Loucy (cell line): Measurements from ENCODE around the gene BEST1.

ENCODE experiments used
- H2AFZ ChIP-seq: fragments of 200-600 bp; sonication (generic); 2 replicates; pipeline ENCODE4 v1.6.0; 2016; ENCODE audit warnings: antibody characterized with exemption, mild to moderate bottlenecking, low read length, moderate library complexity
- H3F3A ChIP-seq: fragments of 200-600 bp; 2 replicates; pipeline ENCODE4 v1.6.0; 2016; ENCODE audit warnings: antibody characterized with exemption, low read depth, mild to moderate bottlenecking
- H3K27me3 ChIP-seq: fragments of 200-600 bp; sonication (generic); 2 replicates; pipeline ENCODE4 v1.6.1; 2014; ENCODE audit warnings: low read length, mild to moderate bottlenecking; ENCODE audit not compliant: insufficient read depth, poor library complexity, severe bottlenecking
- H3K36me3 ChIP-seq: fragments of 200-600 bp; sonication (generic); 2 replicates; pipeline ENCODE4 v1.6.1; 2016; ENCODE audit warnings: low read length; ENCODE audit not compliant: insufficient read depth
- H3K4me1 ChIP-seq: fragments of 200-600 bp; sonication (generic); 2 replicates; pipeline ENCODE4 v1.5.1; 2014; ENCODE audit warnings: low read length, mild to moderate bottlenecking; ENCODE audit not compliant: insufficient read depth, poor library complexity, severe bottlenecking
- H3K4me2 ChIP-seq: fragments of 200-600 bp; sonication (generic); 2 replicates; pipeline ENCODE4 v1.6.0; 2014; ENCODE audit warnings: antibody characterized with exemption, low read length, low read depth, mild to moderate bottlenecking; ENCODE audit not compliant: poor library complexity, severe bottlenecking
- H3K4me3 ChIP-seq: fragments of 200-600 bp; sonication (generic); 2 replicates; pipeline ENCODE4 v1.5.1; 2014; ENCODE audit warnings: low read length, mild to moderate bottlenecking, mixed read lengths; ENCODE audit not compliant: poor library complexity, severe bottlenecking
- H3K79me2 ChIP-seq: fragments of 200-600 bp; sonication (generic); 2 replicates; pipeline ENCODE4 v1.6.1; 2014; ENCODE audit warnings: low read length; ENCODE audit not compliant: insufficient read depth
- H3K9ac ChIP-seq: fragments of 200-600 bp; sonication (generic); 2 replicates; pipeline ENCODE4 v1.6.0; 2014; ENCODE audit warnings: mild to moderate bottlenecking, low read depth, low read length, moderate library complexity; ENCODE audit not compliant: poor library complexity, severe bottlenecking
- H3K9me2 ChIP-seq: fragments of 200-600 bp; sonication (generic); replicated peaks from 2 replicates; pipeline ENCODE4 v1.6.1; 2016; ENCODE audit warnings: low read depth, low read length, mixed read lengths
- H3K9me3 ChIP-seq: fragments of 200-600 bp; sonication (generic); 2 replicates; pipeline ENCODE4 v1.6.1; 2014; ENCODE audit warnings: mild to moderate bottlenecking, antibody characterized with exemption, low read length, low read depth; ENCODE audit not compliant: insufficient read depth
- H4K20me1 ChIP-seq: fragments of 200-600 bp; sonication (generic); 2 replicates; pipeline ENCODE4 v1.6.0; 2014; ENCODE audit warnings: antibody characterized with exemption, low read length, mild to moderate bottlenecking; ENCODE audit not compliant: insufficient read depth, poor library complexity, severe bottlenecking
- CTCF ChIP-seq: fragments of 200-600 bp; sonication (generic); conservative IDR thresholded peaks from 2 replicates; pipeline ENCODE4 v1.5.1; 2014; ENCODE audit warnings: mild to moderate bottlenecking, antibody characterized with exemption, low read length
- EZH2phosphoT487 ChIP-seq: fragments of 200-600 bp; IDR thresholded peaks from 2 replicates; pipeline ENCODE4 v1.6.1; 2018; ENCODE audit warnings: antibody characterized with exemption, mild to moderate bottlenecking, moderate library complexity, borderline replicate concordance

BEST1 gene

GRCh38 chr11:61966734-61967115 is 16.6 kb downstream of the BEST1 start:
- no peak overlapping the region for H2AFZ ChIP-seq
- H3K9ac ChIP-seq, result peak overlapping the region; percentile 100
- H3K4me1 ChIP-seq, result peaks cover 55% of the 10 kb centered on the region
- no peaks in the 10 kb centered on the region for H3K9me2 ChIP-seq
- H3K79me2 ChIP-seq, result peaks cover 57% of the 10 kb centered on the region
- TF ChIP-seq CTCF (no peak), EZH2phosphoT487 (no peak)
- peaks cover 37% of the 10 kb centered on the region for H4K20me1 ChIP-seq
- H3K36me3 ChIP-seq, result peaks cover 21% of the 10 kb centered on the region; the same call in 1 of the 2 replicates
- H3K9me3 ChIP-seq, result no peaks in the 10 kb centered on the region
- H3K27me3 ChIP-seq, result peaks cover 6% of the 10 kb centered on the region
- peak overlapping the region; percentile 99 for H3K4me2 ChIP-seq
- H3K4me3 ChIP-seq, result peak overlapping the region; percentile 98
- peaks cover 11% of the 10 kb centered on the region; the same call in 1 of the 2 replicates for H3F3A ChIP-seq

DNA sequence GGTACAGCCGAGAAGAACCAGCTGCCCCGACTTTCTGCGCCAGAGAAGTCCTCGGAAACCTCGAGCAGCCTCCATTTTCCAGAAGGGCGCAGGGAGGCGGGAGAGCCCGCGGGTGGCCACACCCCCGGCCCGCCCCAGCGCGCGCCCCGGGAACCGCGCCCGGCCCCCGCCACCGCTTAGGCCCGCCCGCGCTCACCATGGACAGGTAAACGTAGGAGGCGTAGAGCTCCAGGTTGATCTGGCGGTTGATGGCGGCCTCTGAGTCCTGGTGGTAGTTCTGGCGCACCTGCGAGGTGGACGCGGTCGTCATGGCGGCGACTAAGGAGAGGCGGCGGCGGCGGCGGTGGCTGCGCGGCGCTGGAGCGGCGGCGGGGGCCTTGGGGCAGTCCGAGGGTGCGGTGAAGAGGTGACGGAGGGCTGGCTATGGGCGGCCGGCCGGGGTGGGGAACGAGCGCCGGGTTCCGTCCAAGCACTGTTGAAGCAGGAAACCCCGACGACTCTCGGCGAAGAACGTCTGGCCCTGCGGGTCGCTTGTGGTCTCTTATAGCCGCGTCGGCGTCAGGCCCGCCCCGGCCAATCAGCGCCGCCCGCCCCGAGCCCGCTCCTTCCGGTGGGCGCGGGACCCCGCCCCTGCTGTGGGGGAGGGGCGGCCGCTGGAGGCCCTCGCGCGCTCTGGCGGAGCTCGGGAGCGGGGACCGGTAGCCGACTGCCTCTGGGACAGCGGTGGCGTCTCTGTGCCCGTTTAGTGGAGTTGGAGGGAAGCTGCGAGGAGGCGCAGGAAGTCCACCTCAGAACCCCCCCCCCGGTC is 17.2 kb downstream of the BEST1 start, which contains the start of gene FTH1:
Gene FTH1, minus strand, starts transcription at position 519 of the 808 bp plus-strand sequence. Its CDS starts 209 bp downstream, at position 310.
- Histone ChIP-seq H2AFZ (peak within 1 kb of the TSS; percentile 71), H3K9ac (peak within 1 kb of the TSS; percentile 100), H3F3A (peaks cover 11% of the 10 kb centered on the region; the same call in 1 of the 2 replicates), H3K4me1 (peaks cover 60% of the 10 kb centered on the region), H3K4me3 (peak within 1 kb of the TSS; percentile 98), H4K20me1 (peaks cover 37% of the 10 kb centered on the region), H3K9me3 (no peaks in the 10 kb centered on the region), H3K79me2 (peaks cover 57% of the 10 kb centered on the region), H3K4me2 (peak within 1 kb of the TSS; percentile 99), H3K9me2 (no peaks in the 10 kb centered on the region), H3K27me3 (peaks cover 6% of the 10 kb centered on the region), H3K36me3 (peaks cover 21% of the 10 kb centered on the region; the same call in 1 of the 2 replicates)
- no peak for TF ChIP-seq EZH2phosphoT487
- TF ChIP-seq CTCF, result no peak

DNA sequence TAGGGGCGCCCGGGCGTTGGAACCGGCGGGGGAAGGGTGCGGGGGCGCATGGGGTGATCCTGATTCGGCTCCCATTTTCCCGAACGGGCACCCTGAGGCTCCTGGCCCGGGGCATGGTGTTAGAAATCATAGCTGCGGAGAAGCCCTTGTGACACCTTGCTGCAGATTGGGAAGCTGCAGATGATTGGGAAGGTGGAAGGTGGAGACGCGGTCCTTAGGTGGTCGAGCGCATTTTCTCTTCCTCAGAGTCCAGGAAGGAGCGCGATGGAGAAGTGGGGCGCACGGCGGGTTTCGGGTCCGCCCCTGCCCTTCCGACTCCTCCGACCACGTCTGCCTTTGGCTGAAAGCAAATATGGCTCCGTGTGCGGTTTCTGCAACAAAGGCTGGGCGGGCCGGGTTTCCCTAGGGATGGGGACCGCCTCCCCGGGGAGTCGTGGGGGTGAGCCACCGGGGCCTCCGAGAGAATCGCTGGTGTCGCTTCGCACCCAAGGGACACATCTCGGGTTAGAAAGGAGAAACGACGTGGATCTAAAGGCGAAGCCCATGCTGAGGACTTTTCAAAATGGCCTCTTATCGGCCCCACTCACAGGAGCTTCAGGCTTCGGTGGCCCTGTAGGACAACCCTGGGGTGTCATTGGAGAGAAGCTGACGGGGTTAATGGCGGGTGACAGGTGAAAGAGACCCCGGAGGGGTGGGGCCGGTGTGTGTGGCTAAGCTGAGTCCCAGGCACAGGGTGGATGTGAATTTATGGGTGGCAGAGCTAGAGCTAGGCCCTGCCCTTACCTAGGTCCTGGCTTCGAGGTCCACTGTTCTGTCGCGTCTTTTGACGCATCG is 18.0 kb downstream of the BEST1 start:
- Histone ChIP-seq H3K36me3 (peaks cover 21% of the 10 kb centered on the region; the same call in 1 of the 2 replicates), H3K79me2 (peaks cover 57% of the 10 kb centered on the region), H3K4me1 (peaks cover 68% of the 10 kb centered on the region), H2AFZ (peak overlapping the region; percentile 71), H3K9ac (peak overlapping the region; percentile 100), H3K27me3 (peaks cover 6% of the 10 kb centered on the region), H3K4me3 (peak overlapping the region; percentile 98), H4K20me1 (peaks cover 37% of the 10 kb centered on the region), H3F3A (peaks cover 11% of the 10 kb centered on the region; the same call in 1 of the 2 replicates), H3K4me2 (peak overlapping the region; percentile 90), H3K9me2 (no peaks in the 10 kb centered on the region), H3K9me3 (no peaks in the 10 kb centered on the region)
- TF ChIP-seq EZH2phosphoT487 (no peak), CTCF (no peak)
